Cardiac fibroblast (primary cell): ENCODE measurements around the gene TPM2.

Source experiments
- DNase-seq, 2 donors: peaks; one replicate each; pipeline versions ENCODE4 v3.0.0 to v3.0.0-alpha.2; 2010; ENCODE audit warnings: low read depth in 2 of 2
- H3K4me3 ChIP-seq, 2 donors: replicated peaks in 1 of 2; 1 replicate in 1 of 2; 2 replicates in 1 of 2; pipeline ENCODE4 v1.5.1; 2011; ENCODE audit warnings: low read depth in 2 of 2, low read length in 2 of 2, mild to moderate bottlenecking in 2 of 2, moderate library complexity in 1 of 2
- TF ChIP-seq, protein P1 (sequence below): IDR thresholded peaks from one replicate; pipeline ENCODE4 v1.5.1; 2011; ENCODE audit warnings: low read depth, mild to moderate bottlenecking, low read length, inconsistent platforms

The TPM2 gene

GRCh38 chr9:35713578-35713977 is 23.9 kb upstream of the TPM2 start:
- H3K4me3 ChIP-seq = no peak overlapping the region
- no peak for DNase-seq
- TF ChIP-seq, protein P1, sequence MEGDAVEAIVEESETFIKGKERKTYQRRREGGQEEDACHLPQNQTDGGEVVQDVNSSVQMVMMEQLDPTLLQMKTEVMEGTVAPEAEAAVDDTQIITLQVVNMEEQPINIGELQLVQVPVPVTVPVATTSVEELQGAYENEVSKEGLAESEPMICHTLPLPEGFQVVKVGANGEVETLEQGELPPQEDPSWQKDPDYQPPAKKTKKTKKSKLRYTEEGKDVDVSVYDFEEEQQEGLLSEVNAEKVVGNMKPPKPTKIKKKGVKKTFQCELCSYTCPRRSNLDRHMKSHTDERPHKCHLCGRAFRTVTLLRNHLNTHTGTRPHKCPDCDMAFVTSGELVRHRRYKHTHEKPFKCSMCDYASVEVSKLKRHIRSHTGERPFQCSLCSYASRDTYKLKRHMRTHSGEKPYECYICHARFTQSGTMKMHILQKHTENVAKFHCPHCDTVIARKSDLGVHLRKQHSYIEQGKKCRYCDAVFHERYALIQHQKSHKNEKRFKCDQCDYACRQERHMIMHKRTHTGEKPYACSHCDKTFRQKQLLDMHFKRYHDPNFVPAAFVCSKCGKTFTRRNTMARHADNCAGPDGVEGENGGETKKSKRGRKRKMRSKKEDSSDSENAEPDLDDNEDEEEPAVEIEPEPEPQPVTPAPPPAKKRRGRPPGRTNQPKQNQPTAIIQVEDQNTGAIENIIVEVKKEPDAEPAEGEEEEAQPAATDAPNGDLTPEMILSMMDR = no peak

DNA sequence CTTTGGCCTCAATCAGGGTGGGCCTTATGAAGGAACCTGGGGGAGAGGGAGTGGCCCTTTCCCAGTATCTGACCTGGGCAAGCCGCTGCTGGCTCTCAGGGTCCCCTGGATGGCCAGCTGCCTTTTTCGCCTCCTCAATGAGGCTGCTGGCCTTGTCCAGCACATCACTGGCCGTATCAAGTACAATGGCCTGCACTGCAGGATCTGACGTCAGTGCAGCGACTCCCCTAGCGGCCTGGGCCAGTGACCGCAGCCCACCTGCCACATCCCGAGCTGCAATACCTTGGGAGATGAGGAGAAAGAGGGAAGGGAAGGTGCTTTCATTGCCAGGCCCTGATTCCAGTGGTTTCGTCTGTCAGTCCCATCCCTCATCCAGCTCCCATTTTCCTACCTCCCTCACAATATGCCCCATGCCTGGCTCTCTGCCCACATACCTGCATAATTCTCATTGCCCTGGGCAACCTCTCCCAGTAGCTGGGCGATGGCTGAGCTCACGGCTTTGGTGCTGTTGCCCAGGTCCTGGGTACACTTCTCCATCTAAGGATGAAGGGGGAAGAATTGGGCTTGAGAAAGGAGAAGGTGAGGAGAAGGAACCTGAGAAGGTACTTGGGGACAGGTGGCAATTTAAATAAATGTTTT is 23.2 kb upstream of the TPM2 start:
- TF ChIP-seq, protein P1 = no peak
- DNase-seq = no peak

GRCh38 chr9:35711501-35712428 is 22.0 kb upstream of the TPM2 start:
- TF ChIP-seq, protein P1 = no peak
- DNase-seq = no peak
- no peak overlapping the region for H3K4me3 ChIP-seq

More for the DNA sequence above, 23.2 kb upstream of the TPM2 start:
- no peak overlapping the region for H3K4me3 ChIP-seq

GRCh38 chr9:35710818-35711500 is 21.2 kb upstream of the TPM2 start:
- TF ChIP-seq, protein P1 = no peak
- H3K4me3 ChIP-seq = no peak overlapping the region
- no peak for DNase-seq

DNA sequence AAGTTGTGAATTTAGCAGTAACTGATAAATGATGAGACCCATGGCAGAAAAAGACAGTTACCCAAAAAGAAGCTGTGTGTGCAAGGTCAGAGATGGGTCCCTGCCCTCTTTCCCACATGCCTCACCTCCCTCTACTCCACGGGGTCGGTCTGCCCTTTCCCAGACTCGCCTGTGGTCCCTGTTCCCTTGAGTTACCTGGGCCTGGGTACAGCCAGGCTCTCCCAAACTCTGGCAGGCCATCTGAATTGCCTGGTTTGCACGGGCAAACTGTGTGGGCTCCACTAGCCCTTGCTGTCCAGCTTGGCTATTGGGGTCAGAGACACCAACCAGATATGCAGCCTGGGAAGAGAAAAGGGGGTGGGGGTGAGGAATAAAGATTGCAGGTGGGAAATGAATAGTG is 18.4 kb upstream of the TPM2 start:
- no peak for DNase-seq
- TF ChIP-seq, protein P1 = no peak
- no peak overlapping the region for H3K4me3 ChIP-seq

GRCh38 chr9:35706951-35707350 is 17.2 kb upstream of the TPM2 start:
- H3K4me3 ChIP-seq = no peak overlapping the region
- TF ChIP-seq, protein P1 = no peak

More at GRCh38 chr9:35706951-35707350, 17.2 kb upstream of the TPM2 start:
- DNase-seq = no peak
